IPS-18c (cell line): ENCODE data around the gene TSHZ2.

ENCODE experiments used
- H3K4me3 ChIP-seq: 2 replicates; pipeline ENCODE4 v1.7.0; 2013; ENCODE audit warnings: low read depth, mild to moderate bottlenecking, low read length, moderate library complexity; ENCODE audit not compliant: insufficient read depth
- H3K9me3 ChIP-seq: one replicate; pipeline ENCODE4 v1.6.1; 2013; ENCODE audit warnings: mild to moderate bottlenecking, low read length, moderate library complexity; ENCODE audit not compliant: control insufficient read depth, insufficient read depth

The TSHZ2 gene

GRCh38 chr20:52972190-52972937, at the start of gene TSHZ2:
Gene TSHZ2, plus strand, starts transcription at chr20:52972358. Its CDS starts 936 bp downstream, at chr20:52973294.
- Histone ChIP-seq H3K4me3 (peak within 1 kb of the TSS; percentile 77), H3K9me3 (no peaks in the 10 kb centered on the region)

DNA sequence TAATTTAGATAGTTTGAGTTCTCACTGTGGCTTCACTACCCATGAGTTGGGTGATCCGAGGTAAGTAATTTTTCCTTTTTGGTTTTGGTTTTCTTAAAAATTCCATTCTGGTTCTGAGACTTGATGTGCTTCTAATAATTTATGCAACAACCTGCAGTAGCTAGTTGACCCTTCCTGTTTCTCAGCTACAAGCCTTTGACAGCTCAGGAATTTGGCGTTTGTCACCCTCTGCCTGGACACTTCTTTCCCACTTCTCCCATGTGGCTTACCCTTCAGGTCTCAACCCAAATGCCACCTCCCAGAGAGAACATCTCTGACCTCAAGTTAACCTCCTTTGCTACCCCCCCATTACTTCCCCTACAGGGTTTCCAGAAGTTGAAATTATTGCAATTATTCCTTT, 49.7 kb upstream of the TSHZ2 start:
- Histone ChIP-seq H3K9me3 (no peaks in the 10 kb centered on the region), H3K4me3 (no peak overlapping the region)

- Histone ChIP-seq H3K9me3 (no peaks in the 10 kb centered on the region), H3K4me3 (no peak overlapping the region)
Observed at GRCh38 chr20:52923123-52923937, 48.8 kb upstream of the TSHZ2 start.

DNA sequence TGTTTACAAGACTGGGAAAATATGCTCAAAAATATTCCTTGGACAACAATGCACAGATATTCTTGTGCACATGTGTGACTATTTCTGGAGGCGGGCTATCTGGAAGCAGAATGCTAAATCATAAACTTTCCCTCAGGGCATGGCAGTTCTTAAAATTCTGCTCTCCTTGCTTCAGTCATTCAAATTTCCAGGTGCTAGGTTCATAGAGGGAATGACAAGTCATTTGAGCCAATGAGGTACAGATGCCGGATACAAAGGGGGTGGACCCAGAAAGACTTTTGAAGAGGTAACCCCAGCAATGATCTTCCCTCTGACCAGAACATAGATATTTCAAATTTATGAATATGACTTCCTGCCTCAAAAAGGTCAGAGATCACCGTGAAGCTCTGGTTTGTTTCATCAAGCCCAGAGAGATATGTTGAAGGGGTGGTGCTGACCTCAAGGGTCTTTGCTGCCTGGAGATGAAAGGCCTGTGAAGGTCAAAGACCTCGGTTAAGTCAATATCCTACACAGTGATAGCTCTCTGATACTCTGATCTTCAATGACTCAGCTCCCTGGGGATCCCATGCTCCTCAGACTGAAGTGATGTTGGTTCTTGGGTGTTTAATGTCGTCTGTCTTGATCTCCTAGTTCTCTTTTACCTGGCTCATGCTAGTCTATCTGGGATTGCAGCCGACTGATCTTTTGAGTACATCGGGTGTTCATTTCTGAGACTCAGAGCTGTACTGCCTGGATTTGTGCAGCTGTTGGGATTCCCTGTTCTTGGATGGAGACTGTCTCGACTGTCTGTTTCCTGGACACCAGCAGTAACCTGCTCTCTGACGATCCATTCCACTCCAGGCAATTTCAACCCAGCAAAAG, 47.5 kb upstream of the TSHZ2 start:
- Histone ChIP-seq H3K9me3 (no peaks in the 10 kb centered on the region), H3K4me3 (no peak overlapping the region)

DNA sequence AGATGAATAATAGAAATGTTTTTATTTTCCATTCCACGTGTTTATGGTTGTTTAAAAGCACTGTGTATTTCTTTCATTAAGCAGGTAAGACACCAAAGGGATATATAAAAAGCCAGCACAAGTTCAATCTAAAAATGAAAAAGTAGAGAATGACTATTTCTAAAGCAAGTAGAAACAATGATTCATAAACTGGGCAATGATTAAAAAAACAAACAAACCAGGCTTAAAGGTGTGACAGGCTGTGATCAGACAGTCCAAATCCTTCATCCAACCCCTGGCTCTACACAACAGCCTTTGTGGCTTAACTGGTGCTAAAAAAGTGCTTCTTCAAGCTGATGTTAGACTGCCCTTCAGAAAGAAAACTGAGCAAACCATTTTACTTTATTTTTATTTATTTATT, 45.7 kb upstream of the TSHZ2 start:
- Histone ChIP-seq H3K9me3 (no peaks in the 10 kb centered on the region), H3K4me3 (no peak overlapping the region)

DNA sequence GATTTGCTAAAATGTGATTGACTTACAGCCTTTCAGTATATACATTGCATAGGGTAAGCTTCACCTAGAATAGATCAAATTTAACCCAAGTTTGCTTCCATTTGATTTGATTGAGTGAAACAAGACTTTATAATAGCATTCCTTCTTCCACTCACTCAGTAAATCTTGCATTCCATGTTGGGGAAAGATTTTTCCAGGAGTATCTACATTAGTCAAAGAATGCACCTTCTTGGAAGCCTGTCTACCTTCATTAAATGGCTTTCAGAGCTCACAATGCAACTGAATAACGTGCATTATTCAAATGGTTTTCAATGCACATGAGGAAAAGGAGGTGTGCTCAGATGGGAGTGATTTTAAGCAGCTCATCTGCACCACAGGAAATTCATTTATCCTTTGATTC, 38.3 kb upstream of the TSHZ2 start:
- H3K9me3 ChIP-seq = no peaks in the 10 kb centered on the region

GRCh38 chr20:52936351-52937340, 35.5 kb upstream of the TSHZ2 start:
- H3K4me3 ChIP-seq = no peak overlapping the region
- no peaks in the 10 kb centered on the region for H3K9me3 ChIP-seq

More for the DNA sequence above, 38.3 kb upstream of the TSHZ2 start:
- H3K4me3 ChIP-seq = no peak overlapping the region

DNA sequence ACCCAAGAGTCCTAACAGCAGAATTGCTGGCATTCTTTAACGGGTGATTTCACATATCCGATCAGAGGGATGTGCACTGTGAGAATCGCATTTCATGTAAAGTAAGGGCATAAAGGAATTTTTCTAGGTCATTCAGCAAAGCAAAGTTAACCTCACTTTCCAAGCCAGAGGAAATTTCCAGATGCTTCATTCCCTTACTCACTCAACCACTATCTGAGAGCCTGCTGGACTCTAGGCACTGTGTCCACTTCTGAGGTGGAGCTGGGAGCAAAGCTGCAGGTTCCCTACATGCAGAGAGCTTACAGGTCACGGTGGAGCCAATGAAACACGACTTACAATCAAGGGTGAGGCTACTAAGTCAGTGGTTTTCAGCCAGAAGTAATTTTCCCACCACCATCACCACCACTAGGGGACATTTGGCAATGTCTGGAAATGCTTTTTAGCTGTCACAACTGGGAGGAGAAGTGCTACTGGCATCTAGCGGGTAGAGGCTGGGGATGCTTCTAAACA, 34.5 kb upstream of the TSHZ2 start:
- Histone ChIP-seq H3K9me3 (no peaks in the 10 kb centered on the region), H3K4me3 (no peak overlapping the region)

DNA sequence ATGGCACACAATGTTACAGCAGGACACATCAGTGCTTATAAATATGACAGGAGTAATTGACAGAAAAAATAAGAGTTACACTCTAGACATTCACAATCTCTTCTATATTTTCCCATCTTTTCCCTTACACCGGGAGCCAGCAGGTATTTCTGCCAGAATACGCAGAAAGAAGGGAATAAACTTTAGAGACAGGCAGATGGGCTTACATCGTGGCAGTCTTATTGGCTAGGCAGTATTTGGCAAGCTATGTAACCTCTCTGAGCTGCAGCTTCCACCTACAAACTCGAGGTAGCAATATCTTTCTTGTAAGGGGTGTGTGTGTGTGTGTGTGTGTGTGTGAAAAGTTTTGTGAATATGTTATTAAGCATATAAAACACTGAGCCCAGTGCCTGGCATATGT, 33.0 kb upstream of the TSHZ2 start:
- Histone ChIP-seq H3K9me3 (no peaks in the 10 kb centered on the region), H3K4me3 (no peak overlapping the region)

GRCh38 chr20:52941808-52942207, 30.4 kb upstream of the TSHZ2 start:
- H3K4me3 ChIP-seq = no peak overlapping the region
- H3K9me3 ChIP-seq = no peaks in the 10 kb centered on the region

DNA sequence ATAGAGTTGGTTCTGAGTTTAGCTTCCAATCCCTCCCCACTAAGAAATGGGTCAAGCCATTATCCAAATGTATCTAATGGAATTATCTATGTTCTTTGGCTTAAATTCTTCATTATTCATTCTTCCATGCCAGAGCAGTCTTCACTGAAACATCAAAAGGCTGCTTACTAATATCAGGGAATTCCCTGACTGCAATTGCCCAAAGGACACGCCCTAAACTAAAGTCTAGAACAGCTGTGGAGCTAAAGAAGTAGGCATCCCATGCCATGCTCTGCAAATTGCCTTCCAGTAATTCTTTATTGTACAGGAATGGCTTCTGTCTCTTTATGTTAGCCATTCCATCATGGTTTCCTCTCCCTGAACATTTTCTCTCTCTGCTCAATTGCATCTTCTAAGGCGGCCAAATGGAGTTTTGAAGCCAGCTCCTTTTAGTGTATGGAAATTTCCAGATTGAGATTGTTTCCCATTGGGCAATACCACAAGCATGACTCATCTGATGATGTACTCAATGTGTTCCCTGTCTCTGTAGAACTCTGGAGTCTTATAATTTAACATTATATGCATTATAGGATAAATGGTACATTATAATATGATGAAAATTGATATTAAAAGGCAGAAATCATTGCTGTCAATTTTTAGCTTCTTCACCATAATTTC, 28.8 kb upstream of the TSHZ2 start:
- H3K9me3 ChIP-seq = no peaks in the 10 kb centered on the region

DNA sequence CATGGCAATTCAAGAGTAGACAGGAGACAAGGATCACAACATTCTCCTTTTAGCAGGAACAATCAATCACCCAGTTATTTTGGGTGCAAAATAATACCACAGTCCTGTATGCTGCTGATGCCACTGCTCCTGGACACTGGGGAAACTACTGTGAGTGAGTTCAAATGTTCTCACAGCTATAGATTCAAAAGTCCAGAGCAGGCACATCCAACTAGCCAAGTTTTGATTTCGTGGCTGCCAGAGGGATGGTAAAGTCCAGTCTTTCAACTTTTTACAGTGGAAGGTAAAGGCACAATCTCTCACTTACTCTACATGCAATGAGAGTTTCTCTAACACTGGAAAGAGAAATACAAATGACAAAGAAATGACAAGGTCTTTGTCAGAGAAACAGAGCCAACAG, 26.9 kb upstream of the TSHZ2 start:
- Histone ChIP-seq H3K4me3 (no peak overlapping the region), H3K9me3 (no peaks in the 10 kb centered on the region)

More for the DNA sequence above, 28.8 kb upstream of the TSHZ2 start:
- no peak overlapping the region for H3K4me3 ChIP-seq

- H3K9me3 ChIP-seq = no peaks in the 10 kb centered on the region
- no peak overlapping the region for H3K4me3 ChIP-seq
Observed at GRCh38 chr20:52945862-52946522, 26.2 kb upstream of the TSHZ2 start.

DNA sequence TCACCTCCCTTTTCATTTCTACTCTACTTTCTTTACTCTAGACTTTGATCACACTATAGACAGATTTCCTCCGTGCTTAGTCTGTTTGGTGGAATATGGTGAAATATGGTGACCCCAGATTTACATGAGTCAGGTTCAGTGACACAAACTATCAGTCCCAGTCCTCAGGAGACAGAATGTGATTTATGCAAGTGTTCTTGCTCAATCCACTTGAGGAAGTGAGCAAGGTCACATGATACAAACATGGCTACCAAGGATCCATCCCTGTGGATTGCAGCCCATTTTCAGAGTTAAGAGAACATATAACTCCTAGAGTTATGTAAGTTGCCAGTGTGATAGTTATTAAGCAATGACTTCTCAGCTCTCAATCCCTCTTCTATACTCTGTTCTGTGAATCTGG, 23.7 kb upstream of the TSHZ2 start:
- Histone ChIP-seq H3K9me3 (no peaks in the 10 kb centered on the region), H3K4me3 (no peak overlapping the region)

DNA sequence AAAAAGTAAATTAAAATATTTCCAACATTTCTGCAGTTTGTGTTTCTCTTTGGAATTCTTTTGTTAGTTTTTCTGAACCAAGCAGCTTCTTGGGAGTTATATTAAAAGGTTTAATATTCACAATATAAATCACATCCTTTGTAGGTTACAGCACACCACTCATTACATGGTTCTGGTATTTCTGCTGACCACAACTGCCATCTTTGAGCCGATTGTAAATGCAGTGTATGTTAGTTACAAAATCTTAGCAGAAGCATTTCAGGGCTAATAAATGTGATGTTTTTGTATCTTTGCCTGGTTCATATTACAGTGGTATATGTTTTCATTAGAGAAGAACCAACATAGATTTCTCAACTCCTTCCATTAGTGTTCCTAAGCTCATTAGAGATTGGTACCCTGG, 19.1 kb upstream of the TSHZ2 start:
- H3K4me3 ChIP-seq = no peak overlapping the region
- H3K9me3 ChIP-seq = no peaks in the 10 kb centered on the region
